ENCODE results near the gene RAPGEF1.

Gene RAPGEF1

DNA sequence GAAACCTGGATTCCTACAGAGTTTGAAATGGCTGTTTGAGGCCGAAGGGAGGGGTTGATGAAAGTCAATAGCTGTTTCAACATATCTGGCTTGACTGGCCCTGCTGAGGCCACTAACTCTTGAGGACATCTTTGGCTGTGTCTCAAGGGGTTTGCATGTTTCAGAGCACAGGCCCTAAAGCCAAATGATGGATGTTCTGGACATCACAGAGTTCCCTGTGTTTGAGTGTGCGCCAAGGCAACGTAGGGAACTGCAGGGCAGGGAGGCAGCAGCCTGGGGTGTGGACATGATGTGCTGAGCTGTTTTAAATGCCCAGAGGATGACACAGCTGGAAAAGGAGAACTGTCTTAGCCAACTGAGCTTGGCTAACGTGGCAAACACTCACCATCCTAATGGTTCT lies 89.6 kb downstream of the RAPGEF1 start:
- Histone ChIP-seq H3K9me3 (ENCODE audit: control insufficient read depth, low read length) (no peaks in the 10 kb centered on the region), H3K36me3 (ENCODE audit: control insufficient read depth, insufficient read depth, low read length, severe bottlenecking) (no peaks in the 10 kb centered on the region), H3K4me1 (ENCODE audit: control insufficient read depth, insufficient read depth, low read length) (peaks cover 34% of the 10 kb centered on the region), H3K4me3 (ENCODE audit: low read length) (peak overlapping the region; percentile 48), H3K9ac (ENCODE audit: low read length) (peak overlapping the region; percentile 65), H3K27me3 (replicated peaks; ENCODE audit: control insufficient read depth, insufficient read depth, low read length) (no peaks in the 10 kb centered on the region)
- DNase-seq (ENCODE audit: low read depth), result peak; percentile 70

DNA sequence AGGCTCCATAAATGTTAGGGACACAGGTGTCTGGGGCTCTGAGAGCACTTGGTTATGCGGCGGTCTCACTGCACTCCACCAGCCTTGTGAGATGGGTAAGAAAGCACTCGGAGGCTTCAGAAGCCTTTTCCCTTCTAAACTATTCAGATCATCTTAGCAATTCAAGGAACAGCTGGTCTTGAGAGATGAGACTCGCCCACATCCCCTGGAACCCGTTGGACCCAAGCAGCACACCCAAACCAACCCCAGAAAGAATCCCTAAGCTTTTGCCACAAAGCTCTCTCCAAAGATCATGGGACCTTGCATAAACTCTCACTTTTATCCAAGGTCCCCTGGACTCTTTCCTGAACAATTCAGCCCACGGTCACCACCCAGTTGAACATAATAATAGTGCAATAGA lies 90.2 kb downstream of the RAPGEF1 start:
- no peaks in the 10 kb centered on the region for H3K36me3 ChIP-seq (ENCODE audit: control insufficient read depth, insufficient read depth, low read length, severe bottlenecking)
- no peaks in the 10 kb centered on the region for H3K9me3 ChIP-seq (ENCODE audit: control insufficient read depth, low read length)
- H3K4me1 ChIP-seq (ENCODE audit: control insufficient read depth, insufficient read depth, low read length), result peaks cover 36% of the 10 kb centered on the region
- no peaks in the 10 kb centered on the region for H3K27me3 ChIP-seq (replicated peaks; ENCODE audit: control insufficient read depth, insufficient read depth, low read length)
- H3K9ac ChIP-seq (ENCODE audit: low read length), result peak overlapping the region; percentile 65
- H3K4me3 ChIP-seq (ENCODE audit: low read length), result peak overlapping the region; percentile 48
- DNase-seq (ENCODE audit: low read depth), result no peak

DNA sequence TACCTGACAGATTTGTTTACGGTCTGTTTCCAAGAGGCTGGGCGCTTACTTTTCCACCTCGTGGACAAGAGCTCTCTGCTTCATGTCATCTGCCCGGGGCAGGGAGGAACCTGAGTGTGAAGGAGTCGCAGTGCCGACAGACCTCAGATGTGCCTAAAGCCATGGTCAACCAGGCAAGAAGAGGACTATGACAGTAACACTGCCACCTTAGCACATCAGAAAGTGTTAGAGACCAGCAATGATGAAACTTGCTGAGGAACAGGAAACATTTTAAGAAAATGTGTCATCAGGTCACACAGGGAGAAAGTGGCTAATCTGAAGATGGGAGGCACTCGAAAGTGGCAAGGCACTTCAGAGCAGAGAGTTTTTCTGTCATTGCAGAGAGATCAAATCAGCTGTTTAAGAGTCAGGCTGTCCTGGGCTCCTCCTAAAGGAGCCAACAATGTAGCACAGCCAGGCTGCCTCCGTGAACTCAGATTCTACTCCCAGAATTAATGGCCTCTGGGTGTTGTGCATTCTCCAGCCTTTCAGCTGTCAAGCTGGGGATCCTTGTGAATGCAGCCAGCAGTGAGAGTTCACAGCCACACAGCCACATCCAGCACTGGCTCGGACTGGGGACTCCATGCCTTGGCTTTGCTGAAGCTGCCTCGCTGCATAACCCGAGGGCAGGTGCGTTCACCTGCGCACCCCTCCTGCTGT lies 94.6 kb downstream of the RAPGEF1 start:
- H3K4me1 ChIP-seq (ENCODE audit: control insufficient read depth, insufficient read depth, low read length), result peaks cover 46% of the 10 kb centered on the region
- H3K27me3 ChIP-seq (replicated peaks; ENCODE audit: control insufficient read depth, insufficient read depth, low read length), result no peaks in the 10 kb centered on the region
- no peak overlapping the region for H3K4me3 ChIP-seq (ENCODE audit: low read length)
- peak overlapping the region; percentile 6 for H3K9ac ChIP-seq (ENCODE audit: low read length)
- DNase-seq (ENCODE audit: low read depth), result no peak
- peaks cover 5% of the 10 kb centered on the region for H3K36me3 ChIP-seq (ENCODE audit: control insufficient read depth, insufficient read depth, low read length, severe bottlenecking)
- H3K9me3 ChIP-seq (ENCODE audit: control insufficient read depth, low read length), result no peaks in the 10 kb centered on the region

DNA sequence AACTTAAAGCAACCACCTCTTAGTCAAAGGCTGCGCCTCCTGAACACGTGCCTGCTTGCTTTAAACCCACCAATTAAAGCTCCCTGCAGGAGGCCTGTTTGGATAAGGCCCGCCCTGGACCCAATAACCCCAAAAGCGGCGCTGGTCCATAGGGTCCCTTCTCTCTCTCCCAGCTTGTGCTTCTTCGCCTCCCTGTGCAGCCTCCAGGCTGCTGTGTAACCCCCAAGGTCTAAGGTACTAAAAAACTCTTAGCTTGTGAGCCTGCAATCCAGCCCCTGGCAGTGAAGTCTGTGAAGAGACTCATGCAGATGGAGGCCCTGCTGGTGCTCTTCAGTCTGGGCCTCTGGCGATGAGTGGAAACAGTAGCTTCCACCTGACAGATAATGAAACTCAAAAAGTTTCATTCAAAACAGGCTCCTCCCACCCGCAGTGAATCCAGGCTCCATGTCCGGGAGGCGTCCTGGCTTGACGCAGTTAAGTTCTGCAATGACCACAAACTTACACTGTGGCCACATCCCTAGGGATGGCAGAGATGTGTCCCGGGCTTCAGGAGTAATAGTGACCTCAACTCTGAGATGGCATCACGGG lies 97.3 kb downstream of the RAPGEF1 start:
- peak overlapping the region; percentile 14 for H3K4me3 ChIP-seq (ENCODE audit: low read length)
- peaks cover 44% of the 10 kb centered on the region for H3K4me1 ChIP-seq (ENCODE audit: control insufficient read depth, insufficient read depth, low read length)

DNA sequence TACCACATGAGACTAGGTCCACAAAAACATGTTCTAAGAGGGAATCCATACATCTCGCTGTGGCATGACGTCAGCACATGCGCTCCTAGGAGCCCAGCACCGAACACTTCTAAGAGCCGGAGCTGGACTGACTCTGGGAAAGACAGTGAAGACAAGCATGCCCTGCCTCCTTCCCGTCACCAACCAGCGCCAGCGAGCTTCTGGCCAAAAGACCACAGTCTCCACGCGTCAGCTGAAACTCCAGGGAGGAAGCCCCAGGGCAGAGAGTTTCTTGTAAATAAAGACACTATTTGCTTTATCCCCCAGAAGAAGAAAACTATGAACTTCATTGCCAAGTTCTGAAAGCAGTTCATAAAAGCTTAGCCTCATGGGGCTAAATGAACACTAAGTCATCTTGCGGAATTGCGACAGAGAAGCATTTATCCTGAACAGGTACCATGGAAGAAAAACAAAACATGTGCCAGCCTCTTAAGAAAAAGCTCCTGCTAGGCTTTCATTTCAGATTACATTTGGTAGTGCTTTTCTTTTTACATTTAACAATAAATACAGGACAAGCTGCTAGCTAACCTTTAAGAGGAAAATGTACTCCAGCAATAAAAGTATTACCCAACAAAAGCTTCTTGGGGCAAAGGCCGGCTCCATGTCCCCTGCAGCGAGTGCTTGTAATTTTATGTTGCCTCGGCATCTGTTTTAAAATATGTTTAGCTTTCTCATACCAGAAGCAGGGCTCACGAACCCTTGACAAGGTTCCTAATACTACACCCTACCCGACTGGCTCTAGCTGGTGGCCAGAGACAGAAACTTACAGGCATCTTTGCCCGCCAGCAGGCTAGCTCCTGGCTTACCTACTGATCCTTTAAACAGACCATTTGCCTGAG lies 98.0 kb downstream of the RAPGEF1 start:
- Histone ChIP-seq H3K9ac (ENCODE audit: low read length) (peak overlapping the region; percentile 65), H3K36me3 (ENCODE audit: control insufficient read depth, insufficient read depth, low read length, severe bottlenecking) (peaks cover 21% of the 10 kb centered on the region), H3K4me3 (ENCODE audit: low read length) (peak overlapping the region; percentile 61), H3K9me3 (ENCODE audit: control insufficient read depth, low read length) (no peaks in the 10 kb centered on the region), H3K4me1 (ENCODE audit: control insufficient read depth, insufficient read depth, low read length) (peaks cover 44% of the 10 kb centered on the region), H3K27me3 (replicated peaks; ENCODE audit: control insufficient read depth, insufficient read depth, low read length) (no peaks in the 10 kb centered on the region)
- peak; percentile 55 for DNase-seq (ENCODE audit: low read depth)

More for the DNA sequence above, 97.3 kb downstream of the RAPGEF1 start:
- H3K27me3 ChIP-seq (replicated peaks; ENCODE audit: control insufficient read depth, insufficient read depth, low read length), result no peaks in the 10 kb centered on the region
- peaks cover 17% of the 10 kb centered on the region for H3K36me3 ChIP-seq (ENCODE audit: control insufficient read depth, insufficient read depth, low read length, severe bottlenecking)
- DNase-seq (ENCODE audit: low read depth), result no peak
- H3K9me3 ChIP-seq (ENCODE audit: control insufficient read depth, low read length), result no peaks in the 10 kb centered on the region
- H3K9ac ChIP-seq (ENCODE audit: low read length), result peak overlapping the region; percentile 65

DNA sequence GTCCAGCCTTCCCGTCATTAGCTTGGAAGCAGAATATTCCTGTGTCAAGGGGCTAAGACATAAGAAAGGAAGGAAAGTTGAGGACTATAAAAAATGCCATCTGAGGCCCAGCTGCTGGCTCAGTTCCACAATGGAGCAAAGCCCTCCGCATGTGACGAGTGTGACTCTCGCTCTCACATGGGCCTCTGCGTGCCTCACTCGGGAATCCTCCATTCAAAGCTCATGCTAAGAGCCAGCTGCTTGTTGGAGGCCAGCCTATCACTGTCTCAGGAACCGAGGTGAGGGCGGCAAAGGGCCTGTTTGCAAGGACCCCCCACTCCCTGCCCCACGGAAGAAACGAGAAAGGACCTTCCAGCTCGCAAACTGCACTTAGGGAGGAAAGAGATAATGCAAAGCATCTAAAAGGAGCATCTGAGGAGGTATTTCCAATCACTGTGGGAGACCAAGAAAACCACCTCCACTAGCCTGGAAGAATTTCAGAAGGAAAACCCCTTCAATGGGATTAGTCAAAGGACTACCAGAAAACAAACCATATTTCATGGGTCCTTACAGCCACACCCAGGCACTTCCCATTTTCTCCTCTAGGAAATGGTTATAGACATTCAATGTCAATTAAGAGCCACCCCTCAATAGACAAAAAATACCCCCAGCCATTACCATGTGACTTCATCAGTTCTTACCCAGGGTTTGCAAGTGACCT lies 99.3 kb downstream of the RAPGEF1 start:
- peaks cover 25% of the 10 kb centered on the region for H3K36me3 ChIP-seq (ENCODE audit: control insufficient read depth, insufficient read depth, low read length, severe bottlenecking)

DNA sequence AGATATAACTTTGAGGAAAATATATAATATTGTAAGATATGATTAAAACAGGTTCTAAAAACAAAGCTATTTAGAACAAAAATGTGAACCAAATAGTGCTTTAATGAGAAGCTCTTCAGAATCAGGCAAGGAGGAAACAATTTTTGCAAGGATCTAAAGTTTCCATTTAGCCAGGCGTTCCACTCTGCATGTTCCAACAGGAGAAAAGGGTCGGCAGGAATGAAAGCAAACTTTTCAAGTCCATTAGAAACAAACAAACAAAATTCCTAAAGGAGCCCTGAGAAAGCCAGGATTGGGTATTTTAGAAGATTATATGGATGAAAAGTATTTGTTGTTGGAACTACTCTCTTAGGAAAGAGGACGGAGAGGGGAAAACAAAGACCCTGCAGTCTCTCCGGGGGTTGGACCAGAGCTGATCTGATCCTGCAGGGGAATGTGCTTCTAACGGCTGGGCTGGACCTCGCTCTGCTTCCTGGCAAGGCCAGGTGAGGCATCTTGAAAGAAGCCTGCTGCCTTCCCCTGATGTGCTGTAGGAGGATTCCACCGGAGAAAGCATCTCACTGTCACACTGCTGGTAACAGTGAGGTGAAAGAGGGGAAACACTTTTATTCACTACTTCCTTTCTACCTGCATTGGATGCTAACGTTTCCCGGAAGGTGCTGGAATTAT lies 100.0 kb downstream of the RAPGEF1 start:
- peaks cover 46% of the 10 kb centered on the region for H3K4me1 ChIP-seq (ENCODE audit: control insufficient read depth, insufficient read depth, low read length)
- H3K27me3 ChIP-seq (replicated peaks; ENCODE audit: control insufficient read depth, insufficient read depth, low read length), result no peaks in the 10 kb centered on the region
- no peaks in the 10 kb centered on the region for H3K9me3 ChIP-seq (ENCODE audit: control insufficient read depth, low read length)
- H3K9ac ChIP-seq (ENCODE audit: low read length), result peak overlapping the region; percentile 19
- peaks cover 25% of the 10 kb centered on the region for H3K36me3 ChIP-seq (ENCODE audit: control insufficient read depth, insufficient read depth, low read length, severe bottlenecking)
- no peak for DNase-seq (ENCODE audit: low read depth)
- no peak overlapping the region for H3K4me3 ChIP-seq (ENCODE audit: low read length)

More for the DNA sequence above, 99.3 kb downstream of the RAPGEF1 start:
- Histone ChIP-seq H3K9ac (ENCODE audit: low read length) (peak overlapping the region; percentile 65), H3K27me3 (replicated peaks; ENCODE audit: control insufficient read depth, insufficient read depth, low read length) (no peaks in the 10 kb centered on the region), H3K9me3 (ENCODE audit: control insufficient read depth, low read length) (no peaks in the 10 kb centered on the region), H3K4me1 (ENCODE audit: control insufficient read depth, insufficient read depth, low read length) (peaks cover 47% of the 10 kb centered on the region), H3K4me3 (ENCODE audit: low read length) (no peak overlapping the region)
- peak; percentile 50 for DNase-seq (ENCODE audit: low read depth)

DNA sequence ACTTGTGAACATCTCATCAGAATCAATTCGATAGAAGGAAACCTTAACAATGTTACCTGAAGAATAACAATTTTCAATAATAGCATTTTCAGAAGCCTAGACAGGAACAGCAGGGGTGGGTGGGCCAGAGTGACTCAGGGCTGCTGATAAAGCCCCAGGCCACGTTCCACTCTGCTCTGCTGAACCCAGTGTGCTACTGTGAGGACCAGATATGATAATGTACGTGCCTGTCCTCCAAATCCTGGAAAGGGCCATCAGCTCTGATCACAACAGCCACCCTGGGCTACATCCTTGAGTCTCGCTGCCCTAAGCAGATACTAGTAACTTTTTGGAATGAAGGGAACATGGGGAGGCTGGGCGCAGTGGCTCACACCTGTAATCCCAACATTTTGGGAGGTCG lies 103.3 kb downstream of the RAPGEF1 start:
- H3K27me3 ChIP-seq (replicated peaks; ENCODE audit: control insufficient read depth, insufficient read depth, low read length), result no peaks in the 10 kb centered on the region
- no peak for DNase-seq (ENCODE audit: low read depth)

DNA sequence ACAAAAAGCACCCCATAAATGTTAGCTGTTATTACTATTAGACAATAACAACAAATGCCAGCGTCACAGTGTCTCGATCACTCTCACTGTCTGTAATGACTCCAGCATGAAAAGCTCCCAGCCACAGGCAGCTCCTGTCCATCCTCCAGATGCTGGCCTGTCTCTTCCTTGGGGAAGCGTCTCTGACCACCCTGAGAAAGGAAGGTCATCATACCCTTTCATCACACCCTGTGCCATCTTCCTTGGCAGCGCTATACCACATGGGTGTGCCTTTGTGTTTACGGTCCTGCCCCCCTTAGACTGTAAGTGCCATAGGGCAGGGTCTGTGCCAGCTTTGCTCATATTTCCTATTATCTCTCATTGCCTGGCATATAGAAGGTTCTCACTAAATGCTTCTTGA lies 104.0 kb downstream of the RAPGEF1 start:
- DNase-seq (ENCODE audit: low read depth), result no peak
- Histone ChIP-seq H3K9me3 (ENCODE audit: control insufficient read depth, low read length) (no peaks in the 10 kb centered on the region), H3K4me3 (ENCODE audit: low read length) (no peak overlapping the region), H3K36me3 (ENCODE audit: control insufficient read depth, insufficient read depth, low read length, severe bottlenecking) (peaks cover 30% of the 10 kb centered on the region), H3K9ac (ENCODE audit: low read length) (no peak overlapping the region), H3K4me1 (ENCODE audit: control insufficient read depth, insufficient read depth, low read length) (peaks cover 27% of the 10 kb centered on the region), H3K27me3 (replicated peaks; ENCODE audit: control insufficient read depth, insufficient read depth, low read length) (no peaks in the 10 kb centered on the region)

More for the DNA sequence above, 103.3 kb downstream of the RAPGEF1 start:
- peaks cover 30% of the 10 kb centered on the region for H3K36me3 ChIP-seq (ENCODE audit: control insufficient read depth, insufficient read depth, low read length, severe bottlenecking)
- H3K4me3 ChIP-seq (ENCODE audit: low read length), result no peak overlapping the region
- H3K4me1 ChIP-seq (ENCODE audit: control insufficient read depth, insufficient read depth, low read length), result peaks cover 34% of the 10 kb centered on the region
- H3K9me3 ChIP-seq (ENCODE audit: control insufficient read depth, low read length), result no peaks in the 10 kb centered on the region
- H3K9ac ChIP-seq (ENCODE audit: low read length), result no peak overlapping the region

DNA sequence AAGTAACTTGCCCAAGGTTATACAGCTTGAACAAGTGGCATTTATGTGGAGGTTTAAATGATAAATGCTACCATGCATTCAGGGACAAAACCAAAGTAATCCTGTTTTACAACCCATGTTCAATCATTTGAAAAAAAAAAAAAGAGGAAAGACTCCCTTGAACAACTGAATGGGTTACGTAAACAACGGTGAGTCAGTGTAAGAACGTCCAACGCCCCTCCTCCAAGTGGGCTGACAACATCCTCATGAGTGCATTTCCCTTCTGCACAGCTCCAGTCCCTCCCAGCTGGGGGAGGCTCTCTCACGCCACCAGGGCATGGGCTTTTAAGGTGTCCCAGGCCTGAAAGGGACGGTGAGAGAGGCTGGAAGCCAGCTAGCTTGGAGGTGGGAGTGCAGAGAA lies 104.6 kb downstream of the RAPGEF1 start:
- H3K36me3 ChIP-seq (ENCODE audit: control insufficient read depth, insufficient read depth, low read length, severe bottlenecking), result peaks cover 34% of the 10 kb centered on the region
- H3K4me3 ChIP-seq (ENCODE audit: low read length), result no peak overlapping the region
- no peaks in the 10 kb centered on the region for H3K27me3 ChIP-seq (replicated peaks; ENCODE audit: control insufficient read depth, insufficient read depth, low read length)
- H3K4me1 ChIP-seq (ENCODE audit: control insufficient read depth, insufficient read depth, low read length), result peaks cover 21% of the 10 kb centered on the region
- no peaks in the 10 kb centered on the region for H3K9me3 ChIP-seq (ENCODE audit: control insufficient read depth, low read length)
- DNase-seq (ENCODE audit: low read depth), result peak; percentile 93
- H3K9ac ChIP-seq (ENCODE audit: low read length), result peak overlapping the region; percentile 41
